HG03439 (cell line): ENCODE measurements around the gene SPRR2E.
"Not testable (repeated sequence)": the region's sequence is repeated elsewhere in the genome, so short reads cannot be mapped to it uniquely, and the experiment has no call there.

ENCODE experiments used
- ATAC-seq: cut with Tn5 transposase; IDR thresholded peaks from one replicate; pipeline ENCODE4 v1.9.1; 2021; ENCODE audit warnings: mild to moderate bottlenecking, moderate library complexity; ENCODE audit not compliant: unreplicated experiment

Gene SPRR2E

DNA sequence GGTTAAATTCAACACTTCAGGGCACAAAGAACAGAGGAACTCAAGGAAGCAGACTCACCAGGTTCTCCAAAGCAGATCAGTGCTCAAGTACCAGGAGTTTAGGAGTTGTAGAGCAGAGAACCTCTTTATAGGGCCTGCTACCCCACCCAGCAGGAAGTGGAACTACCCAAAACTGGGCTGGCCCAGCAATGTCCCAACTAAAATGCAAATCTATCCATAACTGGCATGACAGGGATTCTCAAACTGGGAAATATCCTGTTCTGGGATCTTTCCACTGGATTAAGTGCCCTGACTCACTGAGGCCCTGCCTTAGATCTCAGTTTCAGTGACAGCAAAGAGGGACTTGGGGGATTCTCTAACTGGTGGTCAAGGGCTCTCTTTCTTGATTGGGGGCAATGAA, at the start of gene SPRR2E:
SPRR2E (minus strand) TSS at position 101 of the 400 bp plus-strand sequence. CDS start 775 bp downstream, outside the sequence.
- ATAC-seq: no peak

DNA sequence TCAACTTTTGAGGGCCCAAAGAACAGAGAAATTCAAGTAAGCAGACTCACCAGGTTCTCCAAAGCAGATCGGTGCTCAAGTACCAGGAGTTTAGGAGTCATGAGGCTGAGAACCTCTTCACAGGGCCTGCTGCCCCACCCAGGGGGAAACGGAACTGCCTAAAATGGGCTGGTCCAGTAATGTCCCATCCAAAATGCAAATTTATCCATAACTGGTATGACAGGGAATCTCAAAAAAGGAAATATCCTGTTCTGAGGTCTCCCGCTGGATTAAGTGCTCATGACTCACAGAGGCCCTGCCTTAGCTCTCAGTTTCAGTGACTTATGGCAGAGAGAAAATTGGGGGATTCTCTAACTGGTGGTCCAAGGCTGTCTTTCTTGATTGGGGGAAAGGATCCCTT, 47.1 kb upstream of the SPRR2E start:
- no peak for ATAC-seq

DNA sequence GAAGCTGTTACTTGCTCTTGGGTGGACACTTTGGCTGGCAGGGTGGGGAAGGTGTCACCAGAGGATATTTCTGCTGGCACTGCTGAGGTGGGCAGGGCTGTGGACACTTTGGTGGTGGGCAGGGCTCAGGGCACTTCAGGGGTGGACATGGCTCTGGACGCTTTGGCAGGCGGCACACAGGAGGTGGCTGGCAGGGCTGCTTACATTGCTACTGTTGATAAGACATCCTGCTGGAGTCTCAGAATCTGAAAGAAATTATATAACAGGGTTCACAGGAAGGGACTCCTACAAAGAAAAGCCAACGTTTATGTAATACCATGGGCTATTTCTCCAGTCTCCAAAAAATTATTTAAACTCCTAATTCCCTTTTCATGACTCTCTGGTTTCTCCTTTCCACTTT, 46.2 kb upstream of the SPRR2E start:
- ATAC-seq: no peak

DNA sequence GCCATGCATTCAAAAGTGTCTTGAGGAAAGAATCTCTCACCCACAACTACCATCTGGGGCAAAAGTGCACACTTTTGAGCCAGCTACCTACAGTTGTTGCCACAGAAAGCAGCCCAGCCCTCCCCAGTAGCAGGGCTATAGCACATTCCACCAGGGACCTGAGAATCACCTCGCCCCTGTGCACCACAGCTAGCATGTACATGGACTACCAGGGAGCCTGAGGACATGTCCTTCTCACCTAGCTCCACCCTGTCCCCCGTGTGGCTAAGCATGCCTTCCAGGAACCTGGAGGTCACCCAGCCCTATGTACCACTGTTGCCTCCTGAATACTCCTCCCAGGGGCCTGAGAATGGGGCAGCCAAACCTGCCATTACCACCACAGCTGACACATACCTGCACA, 39.4 kb upstream of the SPRR2E start:
- no peak for ATAC-seq

DNA sequence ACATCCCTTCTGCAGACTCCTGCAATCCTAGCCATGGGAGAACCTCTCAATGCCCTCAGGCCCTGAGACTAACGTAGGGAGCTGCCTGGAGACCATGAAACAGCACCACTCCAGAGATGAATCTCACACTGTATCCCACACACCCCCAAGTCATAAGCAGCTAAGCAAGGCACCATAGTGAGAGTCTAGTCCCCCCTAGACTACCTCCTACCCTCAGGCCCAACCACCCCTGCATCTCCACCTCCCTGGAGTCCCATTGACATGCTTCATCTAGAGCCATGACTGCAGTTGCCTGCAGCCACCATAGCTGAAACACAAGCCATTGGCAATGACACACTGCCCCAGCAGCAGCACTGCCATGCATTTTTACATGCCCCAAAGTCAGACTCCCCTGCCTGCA, 38.9 kb upstream of the SPRR2E start:
- no peak for ATAC-seq

DNA sequence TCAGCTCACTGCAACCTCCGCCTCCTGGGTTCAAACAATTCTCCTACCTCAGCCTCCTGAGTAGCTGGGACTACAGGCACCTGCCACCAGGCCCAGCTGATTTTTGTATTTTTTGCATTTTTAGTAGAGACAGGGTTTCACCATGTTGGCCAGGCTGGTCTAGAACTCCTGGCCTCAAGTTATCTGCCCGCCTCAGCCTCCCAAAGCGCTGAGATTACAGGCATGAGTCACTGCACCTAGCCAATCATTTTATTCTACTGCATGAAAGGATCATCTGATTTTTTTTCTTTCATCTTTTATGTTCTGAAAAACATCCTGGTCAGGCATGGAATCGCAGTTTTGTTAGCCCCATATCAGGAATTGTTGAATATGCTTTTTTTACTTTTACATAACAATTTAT, 34.4 kb upstream of the SPRR2E start:
- ATAC-seq: not testable (repeated sequence)

DNA sequence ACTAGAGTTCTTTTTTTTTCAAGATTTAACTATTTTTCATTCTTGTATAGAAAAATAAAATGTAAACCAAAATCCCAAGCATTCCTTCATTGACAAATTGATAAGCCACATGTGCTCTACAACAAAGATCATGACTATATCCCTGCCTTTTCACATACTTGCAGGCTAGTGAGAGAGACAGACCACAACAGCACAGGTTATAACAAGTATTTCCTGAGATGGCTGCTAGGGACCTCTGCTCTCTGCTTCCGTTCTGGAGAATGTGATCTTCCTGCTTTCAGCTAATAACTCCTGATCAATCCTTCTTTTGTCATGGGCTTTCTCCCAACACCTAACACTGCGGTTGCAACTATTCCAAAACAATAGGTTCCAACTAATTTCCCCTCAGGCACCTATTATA, 33.0 kb upstream of the SPRR2E start:
- no peak for ATAC-seq

DNA sequence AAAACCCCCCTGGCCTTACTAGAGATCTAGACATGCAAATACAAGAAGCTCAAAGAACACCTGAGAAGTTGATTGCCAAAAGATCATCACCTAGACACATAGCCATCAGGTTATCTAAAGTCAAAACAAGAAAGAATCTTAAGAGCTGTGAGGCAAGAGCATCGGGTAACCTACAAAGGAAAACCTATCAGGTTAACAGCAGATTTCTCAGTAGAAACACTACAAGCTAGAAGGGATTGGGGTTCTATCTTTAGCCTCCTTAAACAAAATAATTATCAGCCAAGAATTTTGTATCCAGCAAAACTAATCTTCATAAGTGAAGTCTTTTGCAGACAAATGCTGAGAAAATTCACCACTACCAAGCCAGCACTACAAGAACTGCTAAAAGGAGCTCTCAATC, 31.2 kb upstream of the SPRR2E start:
- ATAC-seq: no peak

DNA sequence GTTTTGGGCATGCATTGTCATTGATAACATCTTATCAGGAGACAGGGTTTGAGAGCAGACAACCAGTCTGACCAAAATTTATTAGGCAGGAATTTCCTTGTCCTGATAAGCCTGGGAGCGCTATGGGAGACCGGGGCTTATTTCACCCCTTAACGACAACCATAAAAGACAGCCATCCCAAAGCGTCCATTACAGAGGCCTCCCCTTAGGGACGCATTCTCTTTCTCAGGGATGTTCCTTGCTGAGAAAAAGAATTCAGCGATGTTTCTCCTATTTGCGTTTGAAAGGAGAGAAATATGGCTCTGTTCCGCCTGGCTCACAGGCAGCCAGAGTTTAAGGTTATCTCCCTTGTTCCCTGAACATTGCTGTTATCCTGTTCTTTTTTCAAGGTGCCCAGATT, 29.5 kb upstream of the SPRR2E start:
- ATAC-seq: not testable (repeated sequence)

DNA sequence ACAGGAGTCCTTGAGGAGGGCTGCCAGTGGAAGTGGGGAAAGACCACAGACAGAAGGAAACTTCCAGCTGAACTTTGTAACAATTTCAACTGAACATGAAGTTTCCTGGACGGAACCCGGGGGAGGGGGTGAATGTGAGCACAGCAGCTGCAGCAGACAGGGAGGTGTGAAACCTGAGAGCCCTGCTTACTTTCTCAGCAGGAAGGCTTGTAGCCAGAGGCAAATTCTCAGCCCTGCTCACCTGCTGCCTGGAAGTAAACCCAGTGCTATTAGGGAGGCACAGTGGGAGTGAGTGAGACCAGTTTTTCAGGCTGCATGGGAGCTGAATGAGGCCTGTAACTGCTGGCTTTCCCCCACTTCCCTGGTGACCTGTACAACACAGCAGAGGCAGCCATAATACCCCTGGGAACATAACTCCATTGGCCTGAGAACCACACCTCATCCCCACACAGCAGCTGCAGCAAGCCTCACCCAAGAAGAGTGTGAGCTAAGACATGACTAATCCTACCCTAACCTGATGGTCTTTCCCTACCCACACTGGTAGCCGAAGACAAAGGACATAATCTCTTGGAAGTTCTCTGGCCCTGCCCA, 28.6 kb upstream of the SPRR2E start:
- no peak for ATAC-seq

DNA sequence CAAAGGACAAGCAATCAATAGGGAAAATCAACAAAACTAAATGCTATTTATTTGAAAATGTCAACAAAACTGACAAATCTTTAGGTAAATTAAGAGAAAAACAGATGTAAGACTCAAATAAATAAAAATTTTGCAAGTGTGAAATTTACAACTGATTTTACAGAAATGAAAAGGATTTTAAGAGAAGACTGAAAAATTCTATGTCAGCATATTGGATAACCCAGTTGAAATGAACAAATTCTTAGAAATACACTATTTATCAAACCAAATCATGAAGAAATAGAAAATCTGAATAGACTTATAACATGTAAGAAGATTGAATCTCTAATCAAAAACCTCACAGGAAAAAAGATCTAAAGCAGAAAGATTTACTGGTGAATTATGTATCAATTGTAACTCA, 26.6 kb upstream of the SPRR2E start:
- no peak for ATAC-seq

DNA sequence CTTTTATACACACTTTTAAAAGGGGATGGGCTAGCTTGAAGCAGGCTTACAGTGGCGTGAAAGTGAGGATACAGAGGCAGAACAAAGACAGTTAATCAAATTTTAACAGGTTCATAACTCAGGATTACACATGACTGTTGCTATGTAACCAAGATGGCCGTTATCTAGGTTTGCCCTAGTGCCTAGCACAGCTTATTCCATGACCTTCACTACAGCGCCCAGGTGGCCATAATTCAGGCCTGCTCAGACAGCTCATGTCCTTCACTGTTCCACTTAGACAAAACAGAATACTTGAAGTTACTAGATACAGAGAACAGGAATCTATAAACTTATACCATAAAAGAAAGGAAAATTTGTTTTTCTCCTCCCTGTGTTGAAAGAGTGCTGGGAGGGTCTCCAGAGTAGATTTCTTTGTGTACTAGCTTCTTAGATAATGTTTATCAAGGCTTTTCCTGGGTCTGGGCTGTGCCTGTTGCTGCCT, 25.2 kb upstream of the SPRR2E start:
- no peak for ATAC-seq

DNA sequence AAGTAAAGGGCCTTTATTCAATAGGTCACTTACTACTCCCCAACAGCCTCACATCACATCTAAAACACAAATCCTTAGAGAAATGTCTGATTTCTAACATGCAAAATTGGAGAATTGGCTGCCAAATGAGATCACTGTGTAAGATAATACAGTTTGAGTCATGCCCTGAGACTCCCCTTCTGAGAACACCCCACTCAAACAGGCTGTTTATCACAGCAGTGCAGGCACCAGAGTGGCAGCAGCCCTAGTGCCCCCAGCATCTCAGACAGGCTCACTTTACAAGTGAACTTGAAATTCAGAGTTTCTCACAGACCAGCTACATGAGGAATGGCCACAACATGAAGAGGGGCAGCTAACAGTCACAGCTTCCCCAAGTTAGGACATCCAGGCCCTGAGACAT, 20.9 kb upstream of the SPRR2E start:
- ATAC-seq: not testable (repeated sequence)

DNA sequence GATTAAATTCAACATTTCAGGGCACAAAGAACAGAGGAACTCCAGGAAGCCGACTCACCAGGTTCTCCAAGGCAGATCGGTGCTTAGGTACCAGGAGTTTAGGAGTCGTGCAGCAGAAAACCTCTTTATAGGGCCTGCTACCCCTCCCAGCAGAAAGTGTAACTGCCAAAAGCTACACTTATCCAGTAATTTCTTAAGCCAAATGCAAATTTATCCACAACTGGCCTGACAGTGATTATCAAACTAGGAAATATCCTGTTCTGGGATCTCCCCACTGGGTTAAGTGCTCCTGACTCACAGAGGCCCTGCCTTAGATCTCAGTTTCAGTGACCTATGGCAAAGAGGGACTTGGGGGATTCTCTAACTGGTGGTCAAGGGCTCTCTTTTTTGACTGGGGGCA, 19.1 kb upstream of the SPRR2E start, which contains the start of gene SPRR2F:
SPRR2F (minus strand) TSS at position 101 of the 400 bp plus-strand sequence. CDS start 783 bp downstream, outside the sequence.
- no peak for ATAC-seq

DNA sequence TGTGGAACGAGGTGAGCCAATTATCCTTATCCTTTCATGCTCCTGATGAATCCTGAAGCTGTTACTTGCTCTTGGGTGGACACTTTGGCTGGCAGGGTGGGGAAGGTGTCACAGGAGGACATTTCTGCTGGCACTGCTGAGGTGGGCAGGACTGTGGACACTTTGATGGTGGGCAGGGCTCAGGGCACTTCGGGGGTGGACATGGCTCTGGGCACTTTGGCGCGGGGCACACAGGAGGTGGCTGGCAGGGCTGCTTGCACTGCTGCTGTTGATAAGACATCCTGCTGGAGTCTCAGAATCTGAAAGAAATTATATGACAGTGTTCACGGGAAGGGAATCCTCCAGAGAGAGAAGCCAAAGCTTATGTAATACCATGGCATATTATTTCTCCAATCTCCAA, 18.1 kb upstream of the SPRR2E start:
- ATAC-seq: not testable (repeated sequence)

DNA sequence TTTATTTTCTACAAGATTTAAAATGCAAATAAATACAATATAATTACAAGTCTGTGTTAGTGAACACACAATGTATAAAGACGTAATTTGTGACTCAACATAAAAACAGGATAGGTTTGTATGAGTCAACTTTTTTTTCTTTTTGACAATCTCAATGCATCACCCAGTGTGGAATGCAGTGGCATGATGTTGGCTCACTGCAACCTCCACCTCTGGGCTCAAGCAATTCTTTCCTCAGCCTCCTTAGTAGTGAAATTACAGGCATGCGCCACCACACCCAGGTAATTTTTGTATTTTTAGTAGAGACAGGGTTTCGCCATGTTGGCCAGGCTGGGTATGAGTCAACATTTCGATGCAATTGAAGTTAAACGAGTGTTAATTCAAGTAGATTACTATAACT, 5.9 kb upstream of the SPRR2E start:
- ATAC-seq: no peak

DNA sequence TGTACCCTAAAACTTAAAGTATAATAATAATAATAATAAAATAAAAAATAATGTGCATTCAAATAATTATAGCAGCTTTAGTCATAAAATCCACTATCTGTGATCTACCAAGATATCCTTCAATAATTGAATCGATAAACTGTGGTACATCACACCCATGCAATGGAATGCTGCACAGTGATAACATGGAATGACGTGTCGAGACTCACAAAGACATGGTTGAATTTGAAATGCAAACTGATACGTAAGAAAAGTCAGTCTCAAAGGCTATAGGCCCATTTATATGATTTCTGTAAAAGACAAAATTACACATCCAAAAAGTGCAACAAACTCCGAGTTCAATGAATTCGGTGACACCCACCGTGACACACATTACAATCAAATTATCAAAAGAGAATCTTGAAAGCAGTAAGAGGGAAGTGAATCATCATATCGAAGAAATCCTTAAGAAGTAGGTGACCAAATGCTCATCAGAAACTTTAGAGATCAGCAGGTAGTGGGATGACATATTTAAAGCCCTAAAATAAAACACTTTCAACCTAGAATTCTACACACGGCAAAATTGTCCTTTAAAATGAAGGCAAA, 5.2 kb upstream of the SPRR2E start:
- ATAC-seq: no peak

DNA sequence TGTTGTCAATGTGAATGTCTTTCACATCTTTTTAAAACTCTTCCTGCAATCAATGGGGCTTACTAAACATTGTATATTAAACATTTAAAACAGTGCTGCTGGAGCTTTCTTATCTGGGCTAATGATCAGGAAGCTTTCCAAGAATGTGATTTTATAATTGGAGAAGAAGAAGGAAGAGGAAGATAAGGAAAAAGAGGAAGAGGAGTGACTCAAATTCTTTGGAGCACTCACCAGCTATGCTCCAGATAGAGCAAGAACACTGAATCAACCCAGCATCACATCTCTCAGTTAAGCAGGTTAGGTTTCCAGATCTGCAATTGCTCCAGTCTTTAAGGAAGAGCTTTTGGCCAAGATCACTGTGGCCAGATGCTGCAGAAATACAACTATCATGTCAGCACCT, 1.4 kb upstream of the SPRR2E start:
- ATAC-seq: no peak

DNA sequence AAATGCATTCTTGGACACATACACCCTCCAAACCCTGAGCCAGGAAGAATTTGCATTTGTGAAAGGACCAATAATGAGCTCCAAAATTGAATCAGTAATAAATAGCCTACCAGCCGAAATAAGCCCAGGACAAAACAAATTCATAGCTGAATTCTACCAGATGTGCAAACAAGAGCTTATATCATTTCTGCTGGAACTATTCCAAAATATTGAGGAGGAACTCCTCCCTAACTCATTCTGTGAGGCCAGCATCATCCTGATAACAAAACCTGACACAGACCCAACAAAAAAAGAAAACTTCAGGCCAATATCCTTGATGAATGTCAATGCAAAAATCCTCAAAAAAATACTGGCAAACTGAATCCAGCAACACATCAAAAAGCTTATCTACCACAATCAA, 6.7 kb downstream of the SPRR2E start:
- no peak for ATAC-seq

DNA sequence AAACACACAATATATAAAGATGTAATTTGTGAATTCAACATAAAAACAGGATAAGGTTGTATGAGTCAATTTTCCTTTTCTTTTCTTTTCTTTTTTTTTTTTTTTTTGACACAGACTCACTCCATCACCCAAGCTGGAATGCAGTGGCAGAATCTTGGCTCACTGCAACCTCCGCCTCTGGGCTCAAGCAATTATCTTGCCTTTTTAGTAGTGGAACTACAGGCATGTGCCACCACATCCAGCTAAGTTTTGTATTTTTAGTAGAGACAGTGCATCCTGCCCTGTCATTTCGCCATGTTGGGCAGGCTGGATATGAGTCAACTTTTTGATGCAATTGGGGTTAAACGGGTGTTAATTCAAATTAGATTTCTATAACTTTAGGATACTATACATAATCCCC, 12.6 kb downstream of the SPRR2E start:
- ATAC-seq: no peak

DNA sequence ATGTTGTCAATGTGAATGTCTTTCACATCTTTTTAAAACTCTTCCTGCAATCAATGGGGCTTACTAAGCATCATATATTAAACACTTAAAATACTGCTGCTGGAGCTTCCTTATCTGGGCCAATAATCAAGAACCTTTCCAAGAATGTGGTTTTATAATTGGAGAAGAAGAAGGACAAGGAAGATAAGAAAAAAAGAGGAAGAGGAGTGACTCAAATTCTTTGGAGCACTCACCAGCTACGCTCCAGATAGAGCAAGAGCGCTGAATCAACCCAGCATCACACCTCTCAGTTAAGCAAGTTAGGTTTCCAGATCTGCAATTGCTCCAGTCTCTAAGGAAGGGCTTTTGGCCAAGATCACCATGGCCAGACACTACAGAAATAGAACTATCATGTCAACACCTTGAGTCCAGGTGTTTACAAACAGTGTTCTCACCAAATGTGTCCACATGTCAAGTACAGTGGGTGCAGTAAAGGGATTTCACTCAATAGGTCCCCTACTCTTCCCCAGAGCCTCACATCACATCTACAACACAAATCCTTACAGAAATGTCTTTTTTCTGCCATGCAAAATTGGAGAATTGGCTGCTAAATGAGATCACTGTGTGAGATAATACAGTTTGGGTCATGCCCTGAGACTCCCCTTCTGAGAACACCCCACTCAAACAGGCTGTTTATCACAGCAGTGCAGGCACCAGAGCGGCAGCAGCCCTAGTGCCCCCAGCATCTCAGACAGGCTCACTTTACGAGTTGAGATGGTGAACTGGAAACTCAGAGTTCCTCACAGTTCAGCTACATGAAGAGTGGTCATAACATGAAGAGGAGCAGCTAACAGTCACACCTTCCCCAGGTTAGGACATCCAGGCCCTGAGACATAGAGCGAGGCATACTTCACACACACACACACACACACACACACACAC, 21.3 kb downstream of the SPRR2E start:
- ATAC-seq: no peak

DNA sequence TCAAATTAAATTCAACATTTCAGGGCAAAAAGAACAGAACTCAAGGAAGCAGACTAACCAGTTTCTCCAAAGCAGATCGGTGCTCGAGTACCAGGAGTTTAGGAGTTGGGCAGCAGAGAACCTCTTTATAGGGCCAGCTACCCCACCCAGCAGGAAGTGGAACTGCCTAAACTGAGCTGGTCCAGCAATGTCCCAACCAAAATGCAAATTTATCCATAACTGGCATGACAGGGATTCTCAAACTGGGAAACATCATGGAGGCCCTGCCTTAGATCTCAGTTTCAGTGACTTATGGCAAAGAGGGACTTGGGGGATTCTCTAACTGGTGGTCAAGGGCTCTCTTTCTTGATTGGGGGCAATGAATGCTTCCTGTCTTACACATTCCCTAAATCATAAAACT, 22.8 kb downstream of the SPRR2E start, which contains the start of gene SPRR2B:
SPRR2B (minus strand) TSS at position 101 of the 400 bp plus-strand sequence. CDS start 772 bp downstream, outside the sequence.
- no peak for ATAC-seq
